ENCODE data around the gene SPNS3.

DNA sequence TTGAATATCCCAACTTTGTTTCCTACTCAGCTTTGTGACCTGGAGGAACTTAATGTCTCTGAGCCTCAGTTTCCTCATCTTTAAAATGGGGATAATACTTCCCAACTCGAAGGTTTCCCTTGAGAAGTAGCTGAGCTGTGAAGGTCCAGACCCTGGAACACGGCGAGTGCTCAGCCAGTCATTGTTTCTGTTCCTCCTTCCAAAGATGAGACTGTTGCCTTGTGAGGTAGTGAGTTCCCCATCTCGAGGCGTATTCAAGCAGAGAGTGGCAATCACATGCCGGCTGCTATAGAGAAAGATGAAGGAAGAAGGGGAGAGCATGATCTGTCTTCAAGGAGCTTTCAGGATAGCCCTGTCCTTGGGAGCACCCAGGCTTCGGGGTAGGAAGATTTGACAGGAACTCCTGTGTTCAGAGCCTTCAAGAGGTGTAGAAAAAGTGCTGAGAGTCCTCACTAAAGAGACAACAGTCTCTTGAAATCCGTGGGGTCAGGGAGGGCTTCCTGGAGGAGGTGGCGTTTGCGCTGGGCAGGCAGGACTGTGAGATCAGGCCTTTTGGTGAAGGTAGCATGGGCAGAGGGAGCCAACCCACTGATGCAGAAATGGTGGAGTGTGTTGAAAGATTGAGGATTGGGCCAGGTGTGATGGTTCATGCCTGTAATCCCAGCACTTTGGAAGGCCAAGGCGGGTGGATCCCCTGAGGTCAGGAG is 92.1 kb downstream of the SPNS3 start:
- TF ChIP-seq, protein P1, sequence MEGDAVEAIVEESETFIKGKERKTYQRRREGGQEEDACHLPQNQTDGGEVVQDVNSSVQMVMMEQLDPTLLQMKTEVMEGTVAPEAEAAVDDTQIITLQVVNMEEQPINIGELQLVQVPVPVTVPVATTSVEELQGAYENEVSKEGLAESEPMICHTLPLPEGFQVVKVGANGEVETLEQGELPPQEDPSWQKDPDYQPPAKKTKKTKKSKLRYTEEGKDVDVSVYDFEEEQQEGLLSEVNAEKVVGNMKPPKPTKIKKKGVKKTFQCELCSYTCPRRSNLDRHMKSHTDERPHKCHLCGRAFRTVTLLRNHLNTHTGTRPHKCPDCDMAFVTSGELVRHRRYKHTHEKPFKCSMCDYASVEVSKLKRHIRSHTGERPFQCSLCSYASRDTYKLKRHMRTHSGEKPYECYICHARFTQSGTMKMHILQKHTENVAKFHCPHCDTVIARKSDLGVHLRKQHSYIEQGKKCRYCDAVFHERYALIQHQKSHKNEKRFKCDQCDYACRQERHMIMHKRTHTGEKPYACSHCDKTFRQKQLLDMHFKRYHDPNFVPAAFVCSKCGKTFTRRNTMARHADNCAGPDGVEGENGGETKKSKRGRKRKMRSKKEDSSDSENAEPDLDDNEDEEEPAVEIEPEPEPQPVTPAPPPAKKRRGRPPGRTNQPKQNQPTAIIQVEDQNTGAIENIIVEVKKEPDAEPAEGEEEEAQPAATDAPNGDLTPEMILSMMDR (conservative IDR thresholded peaks at IDR 0.05; ENCODE audit: low read depth, low read length), result no peak
- no peak for TF ChIP-seq POLR2A (IDR thresholded peaks at IDR 0.05; ENCODE audit: low read depth, low read length)
- no peak for TF ChIP-seq RAD21 (IDR thresholded peaks at IDR 0.05; ENCODE audit: low read length)
- TF ChIP-seq MXI1 (IDR thresholded peaks at IDR 0.05; ENCODE audit: borderline replicate concordance, low read depth, low read length), result no peak
- TF ChIP-seq BHLHE40 (IDR thresholded peaks at IDR 0.05; ENCODE audit: low read depth, low read length), result no peak
- TF ChIP-seq RCOR1 (IDR thresholded peaks at IDR 0.05; ENCODE audit: insufficient replicate concordance, low read length), result no peak

All from IMR-90 (cell line).